ENCODE data around the gene PLCB1. TPM values are rescaled to one million over a fixed set of nuclear protein-coding genes. Genes with fewer than 3 reads are reported as not detected.

PLCB1 gene
- total and polyA plus RNA-seq, 2 donors = 16.8 to 147 TPM

DNA sequence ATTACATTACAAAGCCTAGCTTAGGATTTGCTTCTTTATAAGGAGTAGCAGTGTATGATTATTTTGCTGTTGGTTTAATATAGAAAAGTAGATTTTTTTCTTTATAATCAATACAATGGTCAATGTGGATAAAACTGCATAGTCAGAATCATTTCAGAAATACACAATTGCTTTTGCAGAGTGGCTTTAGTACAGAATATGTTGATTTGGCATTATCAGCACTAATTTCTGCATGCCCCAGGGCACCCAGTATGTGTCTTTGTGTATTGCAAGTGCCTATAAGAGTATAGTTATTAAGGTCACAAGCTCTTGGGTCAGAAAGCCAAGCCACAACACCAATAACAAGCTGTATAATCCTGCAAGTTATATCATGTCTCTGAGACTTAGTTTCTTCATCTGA is 258.4 kb downstream of the PLCB1 start:
- Histone ChIP-seq H3K4me3 (ENCODE audit: low read depth, low read length) (no peak overlapping the region), H3K4me1 (ENCODE audit: insufficient read depth) (no peaks in the 10 kb centered on the region), H3K27ac (ENCODE audit: low read depth) (no peak overlapping the region), H3K36me3 (ENCODE audit: insufficient read depth) (no peaks in the 10 kb centered on the region)
- DNase-seq (ENCODE audit: extremely low spot score) = no peak

DNA sequence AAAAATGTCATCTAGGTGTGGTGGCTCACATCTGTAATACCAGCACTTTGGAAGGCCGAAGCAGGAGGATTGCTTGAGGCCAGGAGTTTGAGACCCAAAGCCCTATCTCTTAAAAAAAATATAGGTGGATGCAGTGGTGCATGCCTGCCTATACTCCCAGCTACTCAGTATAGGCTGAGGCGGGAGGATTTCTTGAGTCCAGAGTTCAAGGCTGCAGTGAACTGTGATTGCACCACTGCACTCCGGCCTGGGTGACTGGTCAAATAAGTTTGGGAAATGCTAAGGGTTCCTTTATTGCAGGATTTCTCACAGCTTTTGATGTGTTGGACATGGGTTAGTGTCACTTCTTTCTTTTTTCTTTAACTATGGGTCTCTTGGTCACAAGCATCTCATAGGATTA is 261.3 kb downstream of the PLCB1 start:
- Histone ChIP-seq H3K27ac (ENCODE audit: low read depth) (no peak overlapping the region), H3K36me3 (ENCODE audit: insufficient read depth) (no peaks in the 10 kb centered on the region), H3K4me3 (ENCODE audit: low read depth, low read length) (no peak overlapping the region), H3K4me1 (ENCODE audit: insufficient read depth) (no peaks in the 10 kb centered on the region)
- no peak for DNase-seq (ENCODE audit: extremely low spot score)
- WGBS = 82% methylated on average over 3 of the region's 3 CpGs

DNA sequence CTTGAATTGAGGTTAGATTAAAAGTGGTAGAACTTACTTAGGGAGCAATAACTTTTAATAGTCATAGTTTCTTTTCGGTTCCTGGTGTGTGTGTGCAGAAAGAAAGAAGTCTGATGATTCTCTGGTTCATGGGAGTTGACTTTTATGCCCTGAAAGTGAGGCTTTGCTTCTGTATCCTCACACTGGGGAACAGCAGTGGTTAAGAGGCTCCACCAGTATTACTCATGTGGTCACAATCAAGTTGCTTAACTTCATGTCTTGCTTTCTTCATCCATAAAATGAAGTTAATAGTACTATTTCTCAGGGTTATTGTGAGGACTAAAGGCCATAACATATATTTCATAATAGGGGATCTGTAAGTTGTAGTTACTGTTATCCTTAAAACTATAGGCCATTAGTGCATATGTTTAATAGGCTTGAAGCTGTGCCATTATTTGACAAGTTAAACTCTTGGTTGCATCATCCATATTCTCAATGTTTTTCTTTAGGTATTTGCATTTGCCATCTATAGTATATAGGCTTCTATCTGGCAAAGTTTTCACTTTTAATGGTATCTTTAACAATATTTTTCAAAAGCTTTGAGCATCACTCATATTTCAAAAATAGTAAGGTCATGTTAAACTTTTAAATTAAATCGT is 262.4 kb downstream of the PLCB1 start:
- no peaks in the 10 kb centered on the region for H3K4me1 ChIP-seq (ENCODE audit: insufficient read depth)
- no peak overlapping the region for H3K4me3 ChIP-seq (ENCODE audit: low read depth, low read length)
- WGBS = 91% methylated on average over 2 of the region's 2 CpGs
- no peak for DNase-seq (ENCODE audit: extremely low spot score)
- no peak overlapping the region for H3K27ac ChIP-seq (ENCODE audit: low read depth)
- H3K36me3 ChIP-seq (ENCODE audit: insufficient read depth) = no peaks in the 10 kb centered on the region

DNA sequence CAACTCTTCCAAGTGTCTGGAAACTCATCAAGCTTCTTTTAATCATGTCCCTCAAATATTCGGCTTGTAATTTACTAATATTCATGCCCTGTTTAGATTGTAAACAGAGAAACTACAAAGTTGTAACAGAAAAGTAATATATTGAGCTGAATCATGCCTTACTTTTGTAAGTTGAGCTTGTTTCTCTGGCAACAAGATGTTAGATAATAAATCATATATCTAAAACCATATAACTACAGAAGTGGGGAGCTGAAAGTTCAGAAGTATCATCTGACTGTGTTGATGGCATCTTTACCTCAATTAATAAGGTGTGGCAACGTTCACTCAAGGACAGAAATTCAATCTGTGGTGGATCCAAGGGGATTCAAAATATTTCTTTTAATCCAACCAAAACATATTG is 263.9 kb downstream of the PLCB1 start:
- no peak for DNase-seq (ENCODE audit: extremely low spot score)
- WGBS = 63% methylated on average over 2 of the region's 2 CpGs
- Histone ChIP-seq H3K4me3 (ENCODE audit: low read depth, low read length) (no peak overlapping the region), H3K36me3 (ENCODE audit: insufficient read depth) (no peaks in the 10 kb centered on the region), H3K27ac (ENCODE audit: low read depth) (no peak overlapping the region), H3K4me1 (ENCODE audit: insufficient read depth) (no peaks in the 10 kb centered on the region)

DNA sequence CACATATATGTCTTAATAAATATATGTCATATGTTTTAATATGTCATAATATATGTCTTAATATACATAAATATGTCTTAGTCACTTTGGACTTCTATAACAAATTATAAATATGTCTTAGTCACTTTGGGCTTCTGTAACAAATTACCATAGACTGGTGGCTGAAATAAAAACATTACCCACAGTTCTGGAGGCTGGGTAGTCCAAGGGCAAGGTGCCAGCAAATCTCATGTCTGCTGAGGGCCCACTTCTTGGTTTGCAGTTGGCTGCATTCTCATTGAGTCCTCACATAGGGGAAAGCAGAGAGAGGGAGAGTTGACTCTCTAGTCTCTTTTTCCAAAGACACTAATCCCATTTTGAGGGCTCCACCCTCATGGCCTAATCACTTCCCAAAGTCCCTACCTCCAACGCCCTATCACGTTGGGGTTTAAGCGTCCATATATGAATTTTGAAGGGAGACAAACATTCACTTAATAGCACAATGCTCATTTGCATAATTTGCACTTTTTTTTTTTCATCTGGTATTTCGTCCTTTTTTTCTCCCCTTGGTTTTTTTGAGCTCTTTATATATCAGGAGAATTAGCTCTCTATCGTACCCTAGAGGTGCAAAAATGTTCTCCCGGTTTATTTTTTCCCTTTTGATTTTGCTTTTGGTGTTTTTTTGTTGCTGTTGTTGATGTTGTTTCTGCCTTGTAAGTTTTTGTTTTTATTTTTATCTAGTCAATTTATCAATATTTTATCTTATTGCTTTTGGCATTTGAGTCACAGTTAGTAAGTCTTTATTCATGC is 266.4 kb downstream of the PLCB1 start:
- Histone ChIP-seq H3K4me3 (ENCODE audit: low read depth, low read length) (no peak overlapping the region), H3K4me1 (ENCODE audit: insufficient read depth) (no peaks in the 10 kb centered on the region), H3K36me3 (ENCODE audit: insufficient read depth) (no peaks in the 10 kb centered on the region), H3K27ac (ENCODE audit: low read depth) (no peak overlapping the region)
- DNase-seq (ENCODE audit: extremely low spot score) = no peak
- WGBS = 95% methylated on average over 6 of the region's 6 CpGs

DNA sequence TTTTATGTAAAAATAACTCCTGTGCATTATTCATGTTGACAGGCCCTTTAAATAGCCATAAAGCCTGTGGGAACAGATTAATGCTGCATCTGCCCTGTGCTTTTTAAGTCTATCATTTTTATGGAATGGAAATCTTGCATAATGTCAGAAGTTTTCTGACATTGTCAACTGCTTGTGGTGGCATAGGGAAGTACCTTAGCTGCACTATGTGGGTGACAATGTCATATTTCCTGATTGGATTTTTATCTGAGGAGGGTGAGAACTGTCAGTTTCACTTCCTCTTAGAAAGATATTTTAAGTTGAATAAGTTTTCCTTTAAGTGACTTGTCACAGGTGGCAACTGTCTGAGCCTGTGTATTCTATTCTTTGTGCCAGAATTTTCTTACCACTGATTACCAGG is 267.9 kb downstream of the PLCB1 start:
- Histone ChIP-seq H3K4me1 (ENCODE audit: insufficient read depth) (no peaks in the 10 kb centered on the region), H3K4me3 (ENCODE audit: low read depth, low read length) (no peak overlapping the region), H3K27ac (ENCODE audit: low read depth) (no peak overlapping the region), H3K36me3 (ENCODE audit: insufficient read depth) (no peaks in the 10 kb centered on the region)
- no peak for DNase-seq (ENCODE audit: extremely low spot score)

DNA sequence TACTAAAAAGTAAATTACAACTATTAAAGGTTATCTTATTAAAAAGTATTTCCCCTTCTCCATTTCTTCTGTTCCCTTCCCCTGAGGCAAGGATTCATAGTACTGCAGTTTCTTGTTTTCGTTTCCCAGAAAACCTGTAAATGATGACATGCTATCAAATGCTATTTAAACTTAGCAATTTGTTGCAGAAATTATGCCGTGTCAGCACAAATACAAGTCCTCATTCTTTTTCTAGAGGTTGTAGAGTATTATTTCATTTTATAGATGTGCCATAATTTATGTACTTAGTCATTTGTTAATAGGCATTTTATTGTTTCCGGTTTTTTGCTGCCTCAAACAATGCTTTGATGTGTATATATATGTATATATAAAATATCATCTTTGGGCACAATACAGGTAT is 268.4 kb downstream of the PLCB1 start:
- Histone ChIP-seq H3K4me1 (ENCODE audit: insufficient read depth) (no peaks in the 10 kb centered on the region), H3K4me3 (ENCODE audit: low read depth, low read length) (no peak overlapping the region), H3K27ac (ENCODE audit: low read depth) (no peak overlapping the region), H3K36me3 (ENCODE audit: insufficient read depth) (no peaks in the 10 kb centered on the region)
- 78% methylated on average over 3 of the region's 3 CpGs for WGBS
- no peak for DNase-seq (ENCODE audit: extremely low spot score)

DNA sequence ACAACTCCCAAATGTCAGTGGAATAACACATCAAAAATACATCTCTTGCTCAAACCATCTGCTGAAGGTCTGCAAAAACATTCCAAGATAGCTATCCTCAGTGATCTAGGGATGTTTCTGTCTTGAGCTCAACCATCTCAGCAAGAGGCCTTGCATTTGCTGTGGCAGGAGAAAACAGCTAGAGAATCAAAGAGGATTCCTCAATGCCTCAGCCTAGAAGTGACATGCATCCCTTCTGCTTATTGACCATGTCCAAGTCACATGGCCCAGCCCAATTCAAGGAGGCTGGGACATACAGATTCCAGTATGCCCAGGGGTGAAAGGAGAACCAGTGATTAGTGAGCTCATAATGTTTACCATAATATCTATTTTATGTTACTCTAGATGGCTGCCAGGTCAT is 269.5 kb downstream of the PLCB1 start:
- DNase-seq (ENCODE audit: extremely low spot score) = no peak
- no peak overlapping the region for H3K27ac ChIP-seq (ENCODE audit: low read depth)
- H3K36me3 ChIP-seq (ENCODE audit: insufficient read depth) = no peaks in the 10 kb centered on the region
- H3K4me3 ChIP-seq (ENCODE audit: low read depth, low read length) = no peak overlapping the region
- H3K4me1 ChIP-seq (ENCODE audit: insufficient read depth) = no peaks in the 10 kb centered on the region

DNA sequence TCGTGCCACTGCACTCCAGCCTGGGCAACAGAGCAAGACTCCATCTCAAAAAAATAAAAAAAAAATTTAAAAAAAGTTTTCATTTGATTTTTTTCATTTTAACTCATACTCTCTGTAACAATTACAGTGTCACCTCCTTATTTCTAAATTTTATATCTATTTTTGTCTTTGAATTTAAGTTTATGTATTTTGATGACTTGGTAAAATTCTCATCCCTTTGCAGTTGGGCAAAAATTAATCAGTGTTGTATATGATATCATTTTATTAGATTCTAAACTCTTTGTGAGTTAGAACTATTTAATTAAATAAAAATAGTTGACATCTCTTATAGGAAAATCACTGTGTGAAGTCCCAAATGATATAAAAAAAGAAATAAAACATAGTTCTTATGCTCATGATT is 270.7 kb downstream of the PLCB1 start:
- DNase-seq (ENCODE audit: extremely low spot score) = no peak
- WGBS = 100% methylated on average over 1 of the region's 1 CpG
- no peak overlapping the region for H3K4me3 ChIP-seq (ENCODE audit: low read depth, low read length)
- H3K27ac ChIP-seq (ENCODE audit: low read depth) = no peak overlapping the region
- no peaks in the 10 kb centered on the region for H3K36me3 ChIP-seq (ENCODE audit: insufficient read depth)
- no peaks in the 10 kb centered on the region for H3K4me1 ChIP-seq (ENCODE audit: insufficient read depth)

DNA sequence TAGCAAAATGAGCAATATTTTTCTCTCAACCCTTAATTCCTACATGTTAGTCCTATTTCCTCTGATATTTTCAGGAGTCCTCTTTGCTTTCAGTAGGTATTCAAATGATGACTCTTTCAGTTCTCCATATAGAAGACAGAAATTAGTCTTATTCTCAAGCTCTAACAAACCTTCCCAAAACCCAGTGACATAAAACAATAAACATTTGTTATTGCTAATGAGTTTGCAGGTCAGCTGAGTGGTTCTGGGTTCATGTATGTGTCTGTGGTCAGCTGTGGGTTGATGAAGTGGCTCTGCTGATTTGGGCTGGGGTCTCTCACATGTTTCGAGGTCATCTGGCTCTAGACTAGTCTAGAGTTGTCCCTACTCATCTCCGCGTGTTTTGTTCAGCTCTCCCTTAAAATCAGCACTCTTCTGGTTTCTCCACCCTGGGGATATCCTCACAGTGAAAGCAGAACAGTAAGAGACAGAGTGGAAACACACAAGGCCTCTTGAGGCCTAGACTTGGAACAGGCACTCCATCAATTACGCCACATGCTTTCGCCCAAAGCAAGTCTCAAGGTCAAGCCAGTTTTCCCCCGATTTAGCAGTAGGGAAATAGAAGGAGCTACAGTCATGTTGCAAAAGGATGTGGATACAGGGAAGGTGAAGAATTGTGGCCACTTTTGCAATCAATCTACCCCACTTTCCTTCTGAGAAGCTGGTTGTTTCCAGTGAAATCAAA is 273.0 kb downstream of the PLCB1 start:
- H3K4me1 ChIP-seq (ENCODE audit: insufficient read depth) = no peaks in the 10 kb centered on the region
- H3K4me3 ChIP-seq (ENCODE audit: low read depth, low read length) = no peak overlapping the region
- DNase-seq (ENCODE audit: extremely low spot score) = no peak
- no peaks in the 10 kb centered on the region for H3K36me3 ChIP-seq (ENCODE audit: insufficient read depth)
- no peak overlapping the region for H3K27ac ChIP-seq (ENCODE audit: low read depth)
- 83% methylated on average over 6 of the region's 6 CpGs for WGBS

DNA sequence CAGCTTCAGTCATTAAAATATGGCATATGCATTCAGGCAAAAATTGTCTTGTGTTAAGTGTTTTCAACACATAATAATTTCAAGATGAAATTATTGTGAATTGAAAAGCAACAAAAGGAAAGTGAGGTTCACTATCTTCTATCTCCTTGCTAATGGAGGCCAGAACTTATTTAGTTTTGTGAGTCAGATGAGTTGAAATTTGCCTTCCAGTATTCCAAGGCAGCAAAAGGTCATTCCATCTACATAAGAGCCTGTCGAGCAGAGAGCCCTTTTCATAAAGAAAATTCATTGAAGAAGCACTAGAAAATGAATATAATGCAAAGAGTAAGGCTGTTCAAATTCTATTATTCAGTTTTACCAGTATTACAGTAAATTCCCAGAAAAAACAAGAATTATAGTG is 274.3 kb downstream of the PLCB1 start:
- H3K27ac ChIP-seq (ENCODE audit: low read depth) = no peak overlapping the region
- no peaks in the 10 kb centered on the region for H3K4me1 ChIP-seq (ENCODE audit: insufficient read depth)
- DNase-seq (ENCODE audit: extremely low spot score) = no peak
- no peak overlapping the region for H3K4me3 ChIP-seq (ENCODE audit: low read depth, low read length)
- H3K36me3 ChIP-seq (ENCODE audit: insufficient read depth) = no peaks in the 10 kb centered on the region
- WGBS = 85% methylated on average over 1 of the region's 1 CpG

DNA sequence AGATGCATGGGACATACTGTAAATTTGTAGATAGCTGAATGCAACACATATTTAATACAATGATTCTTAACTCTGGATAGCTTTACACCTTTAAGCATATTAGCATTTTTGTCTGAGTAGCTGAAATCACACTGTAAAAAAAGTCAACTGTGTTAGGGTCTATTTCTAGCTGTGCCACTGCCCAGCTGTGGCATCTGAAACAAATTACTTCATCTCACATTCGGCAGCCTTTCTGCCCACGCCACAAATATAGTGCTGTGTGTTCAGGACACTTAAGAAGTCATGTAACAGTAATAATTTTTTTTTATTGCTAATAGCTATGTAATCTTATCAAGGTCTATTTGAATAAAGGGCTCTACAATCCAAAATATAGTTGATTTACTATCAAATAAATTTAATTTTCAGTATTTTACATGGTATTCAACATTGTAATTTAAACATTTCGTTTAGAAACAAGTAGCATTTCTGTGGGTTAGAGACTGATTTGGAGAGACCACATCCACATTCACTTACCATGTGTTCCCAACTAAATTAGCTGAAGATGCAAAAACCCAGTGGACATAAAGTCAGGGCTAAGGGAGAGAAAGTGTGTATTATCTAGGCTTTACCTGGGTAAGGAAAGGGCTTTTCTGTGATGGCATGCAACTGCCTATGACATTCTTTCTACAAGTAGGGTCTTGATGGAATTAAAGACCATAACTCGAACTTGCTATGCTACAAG is 276.7 kb downstream of the PLCB1 start:
- 87% methylated on average over 4 of the region's 4 CpGs for WGBS
- H3K4me3 ChIP-seq (ENCODE audit: low read depth, low read length) = no peak overlapping the region
- no peak overlapping the region for H3K27ac ChIP-seq (ENCODE audit: low read depth)
- no peaks in the 10 kb centered on the region for H3K4me1 ChIP-seq (ENCODE audit: insufficient read depth)
- H3K36me3 ChIP-seq (ENCODE audit: insufficient read depth) = no peaks in the 10 kb centered on the region
- DNase-seq (ENCODE audit: extremely low spot score) = no peak

DNA sequence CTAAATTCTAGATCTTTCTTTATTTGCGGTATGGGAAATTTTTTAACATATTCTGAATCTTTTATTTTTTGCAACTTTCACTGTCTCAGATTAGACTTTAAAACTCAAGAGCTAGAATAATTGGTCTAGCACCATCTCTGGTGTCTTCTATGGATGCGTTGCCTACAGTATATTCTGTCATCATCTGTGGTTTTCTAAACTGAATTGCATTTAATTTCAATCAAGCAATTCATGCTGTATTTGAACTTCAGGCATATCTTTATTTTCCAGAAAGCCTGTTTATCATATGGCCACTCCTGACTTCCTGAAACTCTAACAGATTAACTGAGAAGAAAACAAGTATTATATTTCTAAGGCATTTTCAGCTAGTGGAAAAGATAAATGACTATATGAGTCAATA is 281.6 kb downstream of the PLCB1 start:
- Histone ChIP-seq H3K4me1 (ENCODE audit: insufficient read depth) (no peaks in the 10 kb centered on the region), H3K27ac (ENCODE audit: low read depth) (no peak overlapping the region), H3K36me3 (ENCODE audit: insufficient read depth) (no peaks in the 10 kb centered on the region), H3K4me3 (ENCODE audit: low read depth, low read length) (no peak overlapping the region)
- 96% methylated on average over 2 of the region's 2 CpGs for WGBS
- DNase-seq (ENCODE audit: extremely low spot score) = no peak
